ENCODE results near the gene LSS.
"Not testable (repeated sequence)": the region's sequence is repeated elsewhere in the genome, so short reads cannot be mapped to it uniquely, and the experiment has no call there.

The LSS gene

GRCh38 chr21:46205166-46205565 is 23.4 kb downstream of the LSS start:
- no peak for DNase-seq (ENCODE audit: low read depth)

GRCh38 chr21:46203203-46203600 is 25.4 kb downstream of the LSS start:
- DNase-seq (ENCODE audit: low read depth) = no peak

- no peak for DNase-seq (ENCODE audit: low read depth)
Measured at GRCh38 chr21:46202592-46203202, 25.9 kb downstream of the LSS start.

GRCh38 chr21:46200877-46201803 is 27.4 kb downstream of the LSS start:
- not testable (repeated sequence) for DNase-seq (ENCODE audit: low read depth)

GRCh38 chr21:46199436-46200373 is 28.9 kb downstream of the LSS start:
- no peak for DNase-seq (ENCODE audit: low read depth)

- DNase-seq (ENCODE audit: low read depth) = no peak
Measured at GRCh38 chr21:46196733-46197132, 31.8 kb downstream of the LSS start.

GRCh38 chr21:46195595-46196195 is 32.9 kb downstream of the LSS start:
- DNase-seq (ENCODE audit: low read depth) = no peak

- DNase-seq (ENCODE audit: low read depth) = no peak
Measured at GRCh38 chr21:46194374-46195334, 33.9 kb downstream of the LSS start.

GRCh38 chr21:46193829-46194373 is 34.7 kb downstream of the LSS start:
- DNase-seq (ENCODE audit: low read depth) = no peak

- DNase-seq (ENCODE audit: low read depth) = no peak
Measured at GRCh38 chr21:46191686-46192575, 36.6 kb downstream of the LSS start.

- DNase-seq (ENCODE audit: low read depth) = no peak
Measured at GRCh38 chr21:46191257-46191685, 37.3 kb downstream of the LSS start.

- no peak for DNase-seq (ENCODE audit: low read depth)
Measured at GRCh38 chr21:46190491-46191131, 38.0 kb downstream of the LSS start.

GRCh38 chr21:46189959-46190490 is 38.5 kb downstream of the LSS start:
- DNase-seq (ENCODE audit: low read depth) = no peak

- no peak for DNase-seq (ENCODE audit: low read depth)
Measured at GRCh38 chr21:46189213-46189958, 39.2 kb downstream of the LSS start.

GRCh38 chr21:46188226-46189212 is 40.1 kb downstream of the LSS start:
- no peak for DNase-seq (ENCODE audit: low read depth)

- DNase-seq (ENCODE audit: low read depth) = no peak
Measured at GRCh38 chr21:46187814-46188213, 40.8 kb downstream of the LSS start.

GRCh38 chr21:46187261-46187660 is 41.3 kb downstream of the LSS start:
- DNase-seq (ENCODE audit: low read depth) = no peak
